Peyer's patch (tissue), 4 donors: ENCODE results near the gene EEFSEC.

Experiments used
- POLR2A ChIP-seq, 2 donors: fragments of 450-650 bp; IDR thresholded peaks; one replicate each; pipeline ENCODE4 v1.5.1; 2017; ENCODE audit warnings: antibody characterized with exemption in 2 of 2, mild to moderate bottlenecking in 2 of 2, moderate library complexity in 2 of 2
- TF ChIP-seq, protein P1 (sequence below), 6 experiments: fragments of 450-650 bp in 4 of 6; fragments of 200-600 bp in 2 of 6; sonication (generic) in 1 of 6; IDR thresholded peaks; one replicate each; pipeline ENCODE4 v1.5.1; 2017 to 2019; ENCODE audit warnings: antibody characterized with exemption in 6 of 6, mild to moderate bottlenecking in 3 of 6, moderate library complexity in 1 of 6

DNA sequence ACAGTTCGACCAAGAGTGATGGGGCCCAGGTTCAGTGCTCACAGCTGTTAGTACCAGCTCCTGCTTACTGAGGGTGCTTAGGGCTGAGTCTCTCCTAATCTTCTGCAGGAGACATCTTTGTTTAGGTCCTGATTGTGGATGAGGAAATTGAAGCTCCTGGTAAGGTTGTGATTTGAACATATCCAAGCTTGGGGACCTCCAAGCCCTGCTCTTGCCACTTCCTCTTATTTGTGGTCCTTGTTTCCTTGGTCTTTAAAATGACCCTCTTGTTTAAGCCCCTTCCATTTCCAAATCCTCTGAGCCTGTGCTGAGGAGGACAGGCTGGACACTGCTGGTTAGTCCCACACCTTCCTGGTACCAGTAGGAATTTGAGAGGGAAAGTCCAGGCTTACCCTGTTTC lies 87.0 kb downstream of the EEFSEC start:
- TF ChIP-seq, protein P1, sequence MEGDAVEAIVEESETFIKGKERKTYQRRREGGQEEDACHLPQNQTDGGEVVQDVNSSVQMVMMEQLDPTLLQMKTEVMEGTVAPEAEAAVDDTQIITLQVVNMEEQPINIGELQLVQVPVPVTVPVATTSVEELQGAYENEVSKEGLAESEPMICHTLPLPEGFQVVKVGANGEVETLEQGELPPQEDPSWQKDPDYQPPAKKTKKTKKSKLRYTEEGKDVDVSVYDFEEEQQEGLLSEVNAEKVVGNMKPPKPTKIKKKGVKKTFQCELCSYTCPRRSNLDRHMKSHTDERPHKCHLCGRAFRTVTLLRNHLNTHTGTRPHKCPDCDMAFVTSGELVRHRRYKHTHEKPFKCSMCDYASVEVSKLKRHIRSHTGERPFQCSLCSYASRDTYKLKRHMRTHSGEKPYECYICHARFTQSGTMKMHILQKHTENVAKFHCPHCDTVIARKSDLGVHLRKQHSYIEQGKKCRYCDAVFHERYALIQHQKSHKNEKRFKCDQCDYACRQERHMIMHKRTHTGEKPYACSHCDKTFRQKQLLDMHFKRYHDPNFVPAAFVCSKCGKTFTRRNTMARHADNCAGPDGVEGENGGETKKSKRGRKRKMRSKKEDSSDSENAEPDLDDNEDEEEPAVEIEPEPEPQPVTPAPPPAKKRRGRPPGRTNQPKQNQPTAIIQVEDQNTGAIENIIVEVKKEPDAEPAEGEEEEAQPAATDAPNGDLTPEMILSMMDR (IDR thresholded peaks at IDR 0.05), result no peak
- no peak for TF ChIP-seq POLR2A (IDR thresholded peaks at IDR 0.05)
